ENCODE data around the gene CLPX.

DNA sequence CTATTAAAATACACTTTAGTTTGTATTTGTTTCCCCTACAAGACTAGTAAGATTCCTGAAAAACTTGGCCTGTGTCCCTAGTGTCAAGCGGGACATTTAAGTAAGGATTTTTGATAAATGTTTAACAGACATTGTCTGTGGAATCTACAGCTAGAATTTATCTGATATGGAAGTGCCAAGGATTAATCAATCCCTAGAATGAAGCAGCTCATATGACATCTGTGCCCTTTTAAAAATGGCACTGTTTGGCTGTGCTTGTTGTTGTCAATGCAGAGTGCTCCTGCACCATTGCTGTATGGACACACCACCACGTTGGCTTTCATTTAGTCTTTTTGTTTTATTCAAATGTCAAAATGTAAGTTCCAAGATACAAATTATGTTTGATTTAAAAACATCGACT, 37.2 kb downstream of the CLPX start:
- no peak for TF ChIP-seq POLR2A (IDR thresholded peaks at IDR 0.05)
- TF ChIP-seq, protein P1, sequence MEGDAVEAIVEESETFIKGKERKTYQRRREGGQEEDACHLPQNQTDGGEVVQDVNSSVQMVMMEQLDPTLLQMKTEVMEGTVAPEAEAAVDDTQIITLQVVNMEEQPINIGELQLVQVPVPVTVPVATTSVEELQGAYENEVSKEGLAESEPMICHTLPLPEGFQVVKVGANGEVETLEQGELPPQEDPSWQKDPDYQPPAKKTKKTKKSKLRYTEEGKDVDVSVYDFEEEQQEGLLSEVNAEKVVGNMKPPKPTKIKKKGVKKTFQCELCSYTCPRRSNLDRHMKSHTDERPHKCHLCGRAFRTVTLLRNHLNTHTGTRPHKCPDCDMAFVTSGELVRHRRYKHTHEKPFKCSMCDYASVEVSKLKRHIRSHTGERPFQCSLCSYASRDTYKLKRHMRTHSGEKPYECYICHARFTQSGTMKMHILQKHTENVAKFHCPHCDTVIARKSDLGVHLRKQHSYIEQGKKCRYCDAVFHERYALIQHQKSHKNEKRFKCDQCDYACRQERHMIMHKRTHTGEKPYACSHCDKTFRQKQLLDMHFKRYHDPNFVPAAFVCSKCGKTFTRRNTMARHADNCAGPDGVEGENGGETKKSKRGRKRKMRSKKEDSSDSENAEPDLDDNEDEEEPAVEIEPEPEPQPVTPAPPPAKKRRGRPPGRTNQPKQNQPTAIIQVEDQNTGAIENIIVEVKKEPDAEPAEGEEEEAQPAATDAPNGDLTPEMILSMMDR (IDR thresholded peaks at IDR 0.05), result no peak
